Measurements from ENCODE around the gene PRR5.

- TF ChIP-seq MAX (IDR thresholded peaks at IDR 0.05; ENCODE audit: low read depth, low read length) (no peak), CTCF (IDR thresholded peaks at IDR 0.05; ENCODE audit: low read depth, low read length) (no peak)
Observed at GRCh38 chr22:44783091-44783490, 81.1 kb downstream of the PRR5 start.
